Measurements from ENCODE around the gene MAGI1.

Gene MAGI1

GRCh38 chr3:65406470-65406869 is 632.2 kb downstream of the MAGI1 start:
- Mint-ChIP-seq H3K36me3 (no peaks in the 10 kb centered on the region), H3K27ac (no peak overlapping the region), H3K27me3 (no peaks in the 10 kb centered on the region), H3K4me3 (no peak overlapping the region), H3K4me1 (no peaks in the 10 kb centered on the region), H3K9me3 (no peaks in the 10 kb centered on the region)
- no peak for ATAC-seq (replicated peaks)
- DNase-seq: no peak

- ATAC-seq (replicated peaks): no peak
- Mint-ChIP-seq H3K4me1 (no peaks in the 10 kb centered on the region), H3K27ac (no peak overlapping the region), H3K36me3 (no peaks in the 10 kb centered on the region), H3K9me3 (no peaks in the 10 kb centered on the region), H3K27me3 (no peaks in the 10 kb centered on the region), H3K4me3 (no peak overlapping the region)
- no peak for DNase-seq
These were observed 636.1 kb downstream of the MAGI1 start for GRCh38 chr3:65402597-65402996.

GRCh38 chr3:65401359-65402305 is 637.1 kb downstream of the MAGI1 start:
- DNase-seq: no peak
- no peaks in the 10 kb centered on the region for H3K4me1 Mint-ChIP-seq

GRCh38 chr3:65400899-65401298 is 637.8 kb downstream of the MAGI1 start:
- Mint-ChIP-seq H3K4me1 (no peaks in the 10 kb centered on the region), H3K9me3 (no peaks in the 10 kb centered on the region), H3K27ac (no peak overlapping the region), H3K27me3 (no peaks in the 10 kb centered on the region), H3K36me3 (no peaks in the 10 kb centered on the region), H3K4me3 (no peak overlapping the region)
- DNase-seq: no peak
- no peak for ATAC-seq (replicated peaks)

More at GRCh38 chr3:65401359-65402305, 637.1 kb downstream of the MAGI1 start:
- H3K4me3 Mint-ChIP-seq: no peak overlapping the region
- no peak for ATAC-seq (replicated peaks)
- H3K36me3 Mint-ChIP-seq: no peaks in the 10 kb centered on the region
- no peak overlapping the region for H3K27ac Mint-ChIP-seq
- no peaks in the 10 kb centered on the region for H3K27me3 Mint-ChIP-seq
- no peaks in the 10 kb centered on the region for H3K9me3 Mint-ChIP-seq

GRCh38 chr3:65398953-65399352 is 639.8 kb downstream of the MAGI1 start:
- no peaks in the 10 kb centered on the region for H3K4me1 Mint-ChIP-seq
- ATAC-seq (replicated peaks): no peak
- no peak for DNase-seq
- H3K4me3 Mint-ChIP-seq: no peak overlapping the region
- no peaks in the 10 kb centered on the region for H3K36me3 Mint-ChIP-seq
- no peak overlapping the region for H3K27ac Mint-ChIP-seq
- no peaks in the 10 kb centered on the region for H3K27me3 Mint-ChIP-seq
- H3K9me3 Mint-ChIP-seq: peaks cover 2 to 4% of the 10 kb centered on the region in 2 donors

- Mint-ChIP-seq H3K9me3 (peaks cover 2 to 4% of the 10 kb centered on the region in 2 donors), H3K27ac (no peak overlapping the region), H3K27me3 (no peaks in the 10 kb centered on the region), H3K4me3 (no peak overlapping the region), H3K4me1 (no peaks in the 10 kb centered on the region), H3K36me3 (no peaks in the 10 kb centered on the region)
- ATAC-seq (replicated peaks) (no peak), DNase-seq (no peak)
These were observed 642.6 kb downstream of the MAGI1 start for GRCh38 chr3:65396078-65396477.

- no peak for ATAC-seq (replicated peaks)
- Mint-ChIP-seq H3K4me3 (no peak overlapping the region), H3K9me3 (peaks cover 4 to 8% of the 10 kb centered on the region in 2 donors), H3K36me3 (no peaks in the 10 kb centered on the region), H3K27ac (no peak overlapping the region), H3K27me3 (no peaks in the 10 kb centered on the region), H3K4me1 (no peaks in the 10 kb centered on the region)
- no peak for DNase-seq
These were observed 647.6 kb downstream of the MAGI1 start for GRCh38 chr3:65391068-65391467.

GRCh38 chr3:65385805-65386204 is 652.9 kb downstream of the MAGI1 start:
- DNase-seq (no peak), ATAC-seq (replicated peaks) (no peak)
- peaks cover 3 to 4% of the 10 kb centered on the region in 2 donors for H3K9me3 Mint-ChIP-seq
- no peak overlapping the region for H3K27ac Mint-ChIP-seq
- H3K36me3 Mint-ChIP-seq: no peaks in the 10 kb centered on the region
- H3K4me1 Mint-ChIP-seq: no peaks in the 10 kb centered on the region
- H3K4me3 Mint-ChIP-seq: no peak overlapping the region
- H3K27me3 Mint-ChIP-seq: no peaks in the 10 kb centered on the region

- H3K27ac Mint-ChIP-seq: no peak overlapping the region
- DNase-seq (no peak), ATAC-seq (replicated peaks) (no peak)
- peaks cover 1 to 4% of the 10 kb centered on the region in 2 donors for H3K9me3 Mint-ChIP-seq
- no peaks in the 10 kb centered on the region for H3K27me3 Mint-ChIP-seq
- H3K36me3 Mint-ChIP-seq: no peaks in the 10 kb centered on the region
- H3K4me1 Mint-ChIP-seq: no peaks in the 10 kb centered on the region
- no peak overlapping the region for H3K4me3 Mint-ChIP-seq
These were observed 657.2 kb downstream of the MAGI1 start for GRCh38 chr3:65381496-65382010.

- ATAC-seq (replicated peaks): no peak
- no peaks in the 10 kb centered on the region for H3K27me3 Mint-ChIP-seq
- peaks cover 1 to 4% of the 10 kb centered on the region in 2 donors for H3K9me3 Mint-ChIP-seq
- H3K4me3 Mint-ChIP-seq: no peak overlapping the region
- no peak overlapping the region for H3K27ac Mint-ChIP-seq
- H3K4me1 Mint-ChIP-seq: no peaks in the 10 kb centered on the region
- no peaks in the 10 kb centered on the region for H3K36me3 Mint-ChIP-seq
- no peak for DNase-seq
These were observed 659.5 kb downstream of the MAGI1 start for GRCh38 chr3:65379223-65379622.

GRCh38 chr3:65377637-65378036 is 661.1 kb downstream of the MAGI1 start:
- Mint-ChIP-seq H3K27ac (no peak overlapping the region), H3K36me3 (no peaks in the 10 kb centered on the region), H3K9me3 (peaks cover 2 to 8% of the 10 kb centered on the region in 2 donors), H3K4me1 (no peaks in the 10 kb centered on the region), H3K27me3 (no peaks in the 10 kb centered on the region), H3K4me3 (no peak overlapping the region)
- ATAC-seq (replicated peaks): no peak
- DNase-seq: no peak

GRCh38 chr3:65376426-65376825 is 662.3 kb downstream of the MAGI1 start:
- Mint-ChIP-seq H3K27ac (no peak overlapping the region), H3K9me3 (peaks cover 3 to 8% of the 10 kb centered on the region in 2 donors), H3K27me3 (no peaks in the 10 kb centered on the region), H3K4me3 (no peak overlapping the region), H3K4me1 (no peaks in the 10 kb centered on the region), H3K36me3 (no peaks in the 10 kb centered on the region)
- ATAC-seq (replicated peaks) (no peak), DNase-seq (no peak)

GRCh38 chr3:65371053-65371452 is 667.7 kb downstream of the MAGI1 start:
- no peak for ATAC-seq (replicated peaks)
- H3K36me3 Mint-ChIP-seq: no peaks in the 10 kb centered on the region
- no peaks in the 10 kb centered on the region for H3K27me3 Mint-ChIP-seq
- H3K4me1 Mint-ChIP-seq: no peaks in the 10 kb centered on the region
- DNase-seq: no peak
- peaks cover 7 to 12% of the 10 kb centered on the region in 2 donors for H3K9me3 Mint-ChIP-seq
- no peak overlapping the region for H3K4me3 Mint-ChIP-seq
- no peak overlapping the region for H3K27ac Mint-ChIP-seq

- Mint-ChIP-seq H3K4me1 (no peaks in the 10 kb centered on the region), H3K4me3 (no peak overlapping the region), H3K9me3 (peaks cover 7 to 12% of the 10 kb centered on the region in 2 donors), H3K36me3 (no peaks in the 10 kb centered on the region), H3K27me3 (no peaks in the 10 kb centered on the region), H3K27ac (no peak overlapping the region)
- DNase-seq: no peak
- no peak for ATAC-seq (replicated peaks)
These were observed 669.9 kb downstream of the MAGI1 start for GRCh38 chr3:65368866-65369265.

- ATAC-seq (replicated peaks): no peak
- DNase-seq: no peak
- H3K4me3 Mint-ChIP-seq: no peak overlapping the region
- H3K9me3 Mint-ChIP-seq: peaks cover 0 to 7% of the 10 kb centered on the region in 2 donors
- no peaks in the 10 kb centered on the region for H3K36me3 Mint-ChIP-seq
- H3K27me3 Mint-ChIP-seq: peaks cover 0 to 2% of the 10 kb centered on the region in 2 donors
- no peaks in the 10 kb centered on the region for H3K4me1 Mint-ChIP-seq
- H3K27ac Mint-ChIP-seq: no peak overlapping the region
These were observed 676.0 kb downstream of the MAGI1 start for GRCh38 chr3:65362688-65363087.
